NCI-H1092 (cell line): ENCODE data around the gene LDB3.
"Not testable (repeated sequence)": the region's sequence is repeated elsewhere in the genome, so short reads cannot be mapped to it uniquely, and the experiment has no call there.

Experiments used
- DNase-seq: peaks from one replicate; lab custom pipeline; 2025; lab: John Stamatoyannopoulos, UW

LDB3 gene, protein sequence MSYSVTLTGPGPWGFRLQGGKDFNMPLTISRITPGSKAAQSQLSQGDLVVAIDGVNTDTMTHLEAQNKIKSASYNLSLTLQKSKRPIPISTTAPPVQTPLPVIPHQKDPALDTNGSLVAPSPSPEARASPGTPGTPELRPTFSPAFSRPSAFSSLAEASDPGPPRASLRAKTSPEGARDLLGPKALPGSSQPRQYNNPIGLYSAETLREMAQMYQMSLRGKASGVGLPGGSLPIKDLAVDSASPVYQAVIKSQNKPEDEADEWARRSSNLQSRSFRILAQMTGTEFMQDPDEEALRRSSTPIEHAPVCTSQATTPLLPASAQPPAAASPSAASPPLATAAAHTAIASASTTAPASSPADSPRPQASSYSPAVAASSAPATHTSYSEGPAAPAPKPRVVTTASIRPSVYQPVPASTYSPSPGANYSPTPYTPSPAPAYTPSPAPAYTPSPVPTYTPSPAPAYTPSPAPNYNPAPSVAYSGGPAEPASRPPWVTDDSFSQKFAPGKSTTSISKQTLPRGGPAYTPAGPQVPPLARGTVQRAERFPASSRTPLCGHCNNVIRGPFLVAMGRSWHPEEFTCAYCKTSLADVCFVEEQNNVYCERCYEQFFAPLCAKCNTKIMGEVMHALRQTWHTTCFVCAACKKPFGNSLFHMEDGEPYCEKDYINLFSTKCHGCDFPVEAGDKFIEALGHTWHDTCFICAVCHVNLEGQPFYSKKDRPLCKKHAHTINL

GRCh38 chr10:86668297-86669165 is at the start of gene LDB3:
Gene LDB3 (plus strand): TSS chr10:86668511. CDS start chr10:86668692, 181 bp downstream.
- DNase-seq, result peak; percentile 60

- no peak for DNase-seq
Measured at GRCh38 chr10:86628311-86628710, 40.0 kb upstream of the LDB3 start.

GRCh38 chr10:86630079-86630478 is 38.2 kb upstream of the LDB3 start:
- no peak for DNase-seq

DNA sequence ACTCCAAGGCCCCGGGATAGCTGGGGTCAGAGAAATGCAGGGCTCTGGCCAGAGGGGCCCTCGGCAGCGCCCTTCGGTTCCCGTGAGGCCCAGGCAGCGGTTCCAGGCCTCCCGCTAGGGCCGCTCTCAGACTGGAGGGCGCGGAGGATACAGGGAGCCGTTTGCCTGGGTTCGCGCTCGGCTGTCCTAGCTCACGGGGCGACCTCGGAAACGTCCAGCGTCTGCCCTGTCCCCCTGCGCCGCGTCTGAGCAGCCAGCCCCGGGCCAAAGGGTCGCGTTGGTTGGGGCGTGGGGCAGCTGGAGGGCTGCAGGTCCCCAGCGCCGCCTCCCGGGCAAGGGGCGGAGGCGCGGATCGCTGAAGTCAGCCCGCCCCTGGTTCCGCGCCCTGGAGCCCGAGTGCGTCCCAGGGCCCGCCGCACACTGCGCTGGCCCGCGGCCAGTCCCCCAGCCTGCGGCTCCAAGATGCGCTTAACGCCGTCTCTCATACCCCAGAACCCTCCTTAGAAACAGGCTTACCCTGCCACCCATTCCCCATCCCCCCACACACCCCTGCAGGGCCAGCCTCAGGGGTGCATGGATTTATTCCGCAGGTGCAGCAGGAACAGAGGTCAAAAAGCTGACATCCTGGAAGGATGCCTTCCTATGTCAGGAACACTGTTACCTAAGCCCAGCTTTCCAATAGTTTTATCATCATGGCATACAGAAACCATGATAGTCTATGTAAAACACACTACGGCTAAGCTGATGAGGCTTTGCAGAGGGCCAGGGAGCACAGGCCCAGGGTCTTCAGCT is 36.1 kb upstream of the LDB3 start:
- DNase-seq, result peak; percentile 33

DNA sequence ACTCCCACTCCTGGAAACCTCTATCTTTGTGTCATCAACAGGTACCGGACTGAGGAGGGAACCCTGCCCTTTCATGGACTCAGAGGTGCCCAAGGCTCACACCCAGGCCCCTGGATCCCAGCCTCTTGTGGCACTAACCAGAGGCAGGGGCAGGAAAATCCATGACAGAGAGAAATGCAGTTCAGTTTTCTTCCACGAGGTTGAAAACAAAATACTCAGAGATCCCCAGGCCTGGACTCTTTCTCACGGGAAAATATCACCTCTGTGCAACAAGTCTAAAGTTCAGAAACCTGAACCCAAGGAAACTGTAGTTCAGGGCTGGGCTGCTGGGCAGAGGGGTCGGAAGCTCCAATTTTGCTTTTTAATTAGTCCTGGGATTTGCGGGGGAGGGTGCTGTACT is 35.4 kb upstream of the LDB3 start:
- DNase-seq, result no peak

DNA sequence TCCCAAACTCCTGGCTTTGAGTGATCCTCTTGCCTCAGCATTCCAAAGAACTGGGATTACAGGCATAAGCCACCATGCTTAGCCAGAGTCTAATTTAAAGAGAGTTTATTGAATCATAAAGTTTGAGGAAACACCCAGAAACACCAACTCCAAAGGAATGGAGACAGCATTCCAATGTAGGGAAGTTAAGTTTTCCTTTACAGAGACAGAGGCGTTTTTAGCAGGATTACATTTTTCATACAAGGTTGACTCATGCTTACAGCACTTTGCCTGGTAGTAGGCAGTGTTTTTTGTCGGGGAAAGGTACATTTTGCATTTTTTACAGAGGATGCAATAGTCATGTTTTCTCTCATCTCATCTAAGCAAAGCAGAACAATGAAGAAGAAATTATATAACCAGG is 32.9 kb upstream of the LDB3 start:
- DNase-seq, result no peak

- DNase-seq, result no peak
Measured at GRCh38 chr10:86636311-86636710, 32.0 kb upstream of the LDB3 start.

GRCh38 chr10:86642021-86642420 is 26.3 kb upstream of the LDB3 start:
- DNase-seq, result no peak

GRCh38 chr10:86642499-86642898 is 25.8 kb upstream of the LDB3 start:
- no peak for DNase-seq

GRCh38 chr10:86644152-86644793 is 24.0 kb upstream of the LDB3 start:
- no peak for DNase-seq

DNA sequence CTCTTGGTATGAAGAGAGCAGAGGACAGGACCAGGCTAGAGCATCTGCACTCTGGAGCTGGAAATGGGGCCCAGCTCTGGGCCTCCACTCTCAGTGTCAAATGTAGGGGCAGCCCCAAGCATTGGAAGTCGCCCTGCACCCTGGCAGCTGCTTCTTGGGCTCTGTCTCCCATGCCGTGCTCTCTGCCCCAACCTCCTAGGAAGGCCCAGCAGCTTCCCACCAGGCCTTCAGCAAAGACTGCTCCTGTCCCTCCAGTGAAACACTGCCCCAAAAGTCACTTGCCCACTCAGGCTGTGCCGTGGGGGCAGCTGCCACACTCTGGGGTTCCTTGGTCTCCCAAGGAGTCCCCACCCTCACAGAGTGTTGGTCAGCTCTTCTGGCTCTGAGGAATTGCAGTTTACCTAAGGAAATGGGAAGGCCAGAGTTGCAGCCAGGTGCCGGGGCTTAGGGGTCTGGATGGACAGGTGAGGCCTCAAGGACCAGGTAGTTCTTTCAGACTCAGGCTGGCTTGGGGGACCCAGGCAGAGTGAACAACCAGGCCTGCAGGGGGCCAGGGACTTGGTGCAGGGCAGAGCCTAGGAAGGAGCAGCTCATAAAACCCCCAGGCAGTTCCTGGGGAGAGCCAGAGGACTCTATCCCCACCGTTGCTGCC is 23.4 kb upstream of the LDB3 start:
- DNase-seq, result no peak

GRCh38 chr10:86645621-86646165 is 22.6 kb upstream of the LDB3 start:
- not testable (repeated sequence) for DNase-seq

DNA sequence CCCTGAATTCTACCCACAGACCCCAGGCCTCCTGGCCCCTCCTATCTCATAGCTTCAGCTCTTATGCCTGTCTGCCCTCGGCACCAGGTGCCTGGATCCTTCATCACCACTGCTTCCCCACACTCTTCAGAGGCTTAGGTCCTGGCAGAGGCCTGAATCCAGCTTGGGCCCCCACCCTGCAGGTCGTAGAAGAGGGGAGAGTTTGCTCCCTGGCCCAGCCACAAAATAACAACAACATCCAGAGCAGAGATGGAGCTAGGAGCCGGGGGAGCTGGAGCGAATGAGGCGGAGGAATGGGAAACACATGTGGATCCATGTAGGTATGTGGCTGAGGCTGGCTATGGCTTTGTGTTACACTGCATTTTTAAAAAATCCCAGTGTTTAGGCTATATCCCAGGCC is 21.8 kb upstream of the LDB3 start:
- DNase-seq, result no peak

- no peak for DNase-seq
Measured at GRCh38 chr10:86646933-86647332, 21.4 kb upstream of the LDB3 start.

GRCh38 chr10:86647773-86648703 is 20.3 kb upstream of the LDB3 start:
- DNase-seq, result no peak

- no peak for DNase-seq
Measured at GRCh38 chr10:86648704-86649427, 19.4 kb upstream of the LDB3 start.

DNA sequence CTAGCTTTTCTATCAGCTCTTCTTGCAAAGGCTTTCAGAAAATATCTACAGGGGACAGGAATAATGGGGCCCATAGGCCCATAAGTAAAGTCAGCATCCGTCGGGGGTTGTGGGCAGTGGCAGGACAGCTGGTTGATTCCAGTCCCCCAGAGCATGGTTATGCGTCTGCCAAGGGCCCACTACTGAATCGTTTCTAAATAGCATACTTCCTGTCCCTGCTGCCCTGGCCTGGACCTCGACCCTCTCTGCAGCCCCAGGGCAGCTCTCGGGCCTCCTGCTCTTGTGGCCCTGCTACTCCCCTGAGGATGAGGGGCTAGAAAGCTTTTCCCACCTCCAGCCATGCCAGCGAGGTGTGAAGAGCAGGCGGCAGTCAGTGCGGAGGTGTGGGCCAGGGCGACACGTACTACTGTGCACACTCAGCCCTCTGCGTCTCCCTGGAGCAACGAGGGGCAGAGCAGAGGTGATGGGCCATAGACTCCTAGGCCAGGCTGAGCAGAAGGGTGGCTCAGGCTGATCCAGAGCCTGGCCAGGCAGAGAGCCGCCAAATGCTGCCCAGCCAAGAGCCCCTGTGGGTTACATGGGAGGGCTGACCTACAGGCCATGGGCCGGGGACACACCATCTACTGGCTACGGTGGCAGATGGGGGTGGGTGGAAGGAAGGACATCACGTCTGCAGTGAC is 18.7 kb upstream of the LDB3 start:
- no peak for DNase-seq

DNA sequence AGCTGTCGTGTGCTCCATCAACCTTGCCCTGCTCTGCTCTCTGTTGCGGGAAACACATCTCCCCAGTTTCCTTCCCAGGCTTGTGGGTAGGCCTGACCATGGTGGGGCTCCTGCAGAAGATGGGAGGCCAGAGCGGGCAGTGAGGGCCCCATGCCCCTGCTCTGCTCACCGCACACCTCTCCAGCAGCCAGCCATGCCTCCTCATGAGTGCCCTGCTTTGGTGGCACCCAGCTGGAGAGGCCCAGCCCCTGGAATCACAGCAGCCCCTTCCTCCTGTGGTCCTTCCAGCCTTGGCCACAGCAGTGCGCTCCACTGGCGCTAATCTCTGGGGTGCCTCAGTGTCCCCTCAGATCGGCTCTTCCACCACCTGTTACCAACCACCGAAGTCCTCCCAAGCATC is 18.2 kb upstream of the LDB3 start:
- no peak for DNase-seq
